LNCAP (cell line): ENCODE results near the gene PICALM.

Experiments used
- CTCF ChIP-seq: fragments of 450-650 bp; IDR thresholded peaks from 2 replicates; pipeline ENCODE4 v1.5.1; 2017; ENCODE audit warnings: mild to moderate bottlenecking

PICALM gene

DNA sequence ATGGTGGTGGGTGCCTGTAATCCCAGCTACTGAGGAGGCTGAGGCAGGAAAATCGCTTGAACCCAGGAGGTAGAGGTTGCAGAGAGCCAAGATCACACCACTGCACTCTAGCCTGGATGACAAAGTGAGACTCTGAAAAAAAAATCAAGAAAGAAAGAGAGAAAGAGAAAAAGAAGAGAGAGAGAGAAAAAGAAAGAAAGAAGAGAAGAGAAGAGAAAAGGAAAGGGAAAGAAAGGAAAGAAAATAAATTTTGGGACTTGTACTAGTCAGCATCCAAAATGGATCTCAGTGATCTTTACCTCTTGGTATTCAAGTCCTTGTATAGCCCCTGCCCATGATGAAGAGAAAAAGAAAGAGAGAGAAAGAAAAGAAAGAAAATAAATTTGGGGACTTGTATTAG lies 22.2 kb upstream of the PICALM start:
- no peak for TF ChIP-seq CTCF

DNA sequence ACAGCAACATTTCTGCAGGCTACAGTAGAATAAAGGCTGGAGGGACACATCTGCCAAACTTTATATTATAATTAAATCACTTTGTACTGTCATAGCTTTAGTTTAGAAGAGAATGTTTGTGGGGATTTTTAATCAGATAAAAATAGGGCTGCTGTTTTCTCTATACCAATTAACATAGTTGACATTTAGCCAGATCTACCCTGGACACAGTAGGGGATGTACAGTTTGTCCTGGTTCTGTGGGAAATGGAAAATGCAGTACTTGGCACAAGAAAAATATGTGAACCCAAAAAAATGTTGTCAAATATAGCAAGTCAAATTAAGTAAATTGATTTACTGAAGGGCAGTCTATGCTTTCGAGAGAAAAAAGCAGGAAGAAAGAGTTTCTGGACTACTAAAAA lies 20.8 kb upstream of the PICALM start:
- no peak for TF ChIP-seq CTCF

DNA sequence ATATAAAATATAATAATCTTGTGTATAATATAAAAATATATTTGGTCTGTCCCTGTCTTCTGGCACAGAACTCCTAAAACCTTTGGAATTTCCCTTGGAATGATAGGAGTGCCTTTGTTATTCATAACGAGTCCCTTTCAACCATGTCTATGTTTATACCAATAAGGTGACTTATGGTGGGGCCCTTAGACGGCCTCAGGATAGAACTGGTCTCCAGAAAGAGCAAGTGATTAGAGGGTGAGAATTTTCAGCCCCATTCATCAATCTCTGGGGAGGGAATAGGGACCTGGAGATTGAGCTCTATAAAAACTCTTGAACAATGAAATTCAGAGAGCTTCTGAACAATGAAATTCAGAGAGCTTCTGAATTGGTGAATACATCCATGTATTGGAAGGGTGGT lies 18.4 kb upstream of the PICALM start:
- TF ChIP-seq CTCF = no peak

DNA sequence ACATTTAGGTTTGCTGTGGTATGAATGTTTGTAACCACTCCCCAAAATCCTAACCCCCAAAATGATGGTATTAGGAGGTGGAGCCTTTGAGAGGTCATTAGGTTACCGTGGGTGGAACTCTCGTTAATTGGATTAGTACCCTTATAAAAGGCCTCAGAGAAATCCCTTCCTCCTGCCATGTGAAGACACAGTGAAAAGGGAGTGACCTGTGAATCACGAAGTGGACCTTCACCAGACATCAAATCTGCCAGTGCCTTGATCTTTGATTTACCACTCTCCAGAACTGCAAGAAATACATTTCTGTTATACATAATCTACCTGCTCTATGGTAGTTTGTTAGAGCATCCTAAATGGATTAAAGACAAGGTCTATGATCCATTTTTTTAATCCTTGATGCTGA lies 12.6 kb upstream of the PICALM start:
- no peak for TF ChIP-seq CTCF

DNA sequence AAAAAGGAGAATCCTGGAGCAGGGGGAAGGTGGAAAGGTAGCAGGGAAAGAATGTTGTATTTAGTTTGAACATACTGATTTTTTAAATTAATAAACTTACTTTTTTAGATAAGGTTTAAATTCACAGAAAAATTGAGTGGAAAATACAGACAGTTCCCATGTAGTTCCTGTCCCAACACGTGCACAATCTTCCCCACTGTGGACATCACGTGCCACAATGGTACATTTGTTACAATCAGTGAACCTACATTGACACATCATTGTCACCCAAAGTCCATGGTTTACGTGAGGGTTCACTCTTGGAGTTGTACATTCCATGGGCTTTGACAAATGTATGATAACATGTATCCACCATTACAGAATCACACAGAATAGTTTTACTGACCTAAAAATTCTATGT lies 10.5 kb upstream of the PICALM start:
- TF ChIP-seq CTCF = no peak

DNA sequence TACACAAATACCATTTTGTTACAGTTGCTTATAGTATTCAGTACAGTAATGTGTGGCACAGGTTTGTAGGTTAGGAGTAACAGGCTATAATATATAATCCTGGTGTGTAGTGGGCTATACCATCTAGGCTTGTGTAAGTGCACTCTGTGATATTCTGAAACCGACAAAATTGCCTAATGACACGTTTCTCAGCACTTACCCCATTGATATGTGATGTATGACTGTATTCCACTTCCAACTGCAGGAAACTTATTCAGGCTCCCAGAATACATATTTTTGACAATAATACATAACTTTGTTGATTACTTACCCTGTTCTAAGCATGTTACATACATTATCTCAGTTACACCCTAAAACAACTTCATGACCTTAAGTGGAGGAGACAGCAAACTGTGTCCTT lies 5.1 kb upstream of the PICALM start:
- TF ChIP-seq CTCF = no peak

DNA sequence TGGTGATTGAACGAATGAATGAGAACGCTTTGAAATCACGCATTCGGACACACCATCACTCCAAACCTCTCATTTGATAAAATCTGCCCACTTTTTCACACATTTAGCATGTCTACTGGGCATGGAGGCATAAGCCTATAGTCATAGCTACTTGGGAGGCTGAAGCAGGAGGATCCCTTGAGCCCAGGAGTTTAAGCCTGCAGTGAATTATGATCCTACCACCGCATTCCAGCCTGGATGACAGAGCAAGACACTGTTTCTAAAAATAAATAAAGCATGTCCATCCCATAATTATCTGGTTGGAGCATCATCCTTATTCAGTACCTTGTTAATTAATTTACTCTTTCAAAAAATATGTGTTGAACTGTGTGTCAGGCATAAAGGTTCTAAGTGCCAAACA lies 3.3 kb upstream of the PICALM start:
- no peak for TF ChIP-seq CTCF
